Retina (tissue), 1 donor: ENCODE data around the gene DLK2.
"Not testable (repeated sequence)": the region's sequence is repeated elsewhere in the genome, so short reads cannot be mapped to it uniquely, and the experiment has no call there.

ENCODE experiments used
- DNase-seq: peaks from one replicate; pipeline ENCODE4 v3.0.0-alpha.2; 2016

DLK2 gene

DNA sequence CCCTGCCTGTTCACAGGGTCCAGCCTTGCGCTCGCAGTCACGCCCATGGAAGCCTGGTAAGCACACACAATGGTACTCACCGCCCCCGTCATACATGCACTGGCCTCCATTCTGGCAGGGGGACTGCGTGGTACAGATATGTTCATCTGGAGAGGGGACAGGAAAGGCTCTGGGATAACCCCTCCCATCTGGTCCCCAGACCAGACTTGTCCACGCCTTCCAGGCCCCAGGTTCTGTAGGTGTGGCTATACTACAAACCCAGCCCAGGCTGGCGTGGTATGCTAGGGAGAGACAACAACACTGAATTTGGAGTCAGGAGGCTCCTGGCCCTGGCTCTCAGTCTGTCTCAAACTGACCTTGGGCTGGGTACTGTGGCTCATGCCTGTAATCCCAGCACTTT is 3.4 kb downstream of the DLK2 start:
- DNase-seq: no peak

DNA sequence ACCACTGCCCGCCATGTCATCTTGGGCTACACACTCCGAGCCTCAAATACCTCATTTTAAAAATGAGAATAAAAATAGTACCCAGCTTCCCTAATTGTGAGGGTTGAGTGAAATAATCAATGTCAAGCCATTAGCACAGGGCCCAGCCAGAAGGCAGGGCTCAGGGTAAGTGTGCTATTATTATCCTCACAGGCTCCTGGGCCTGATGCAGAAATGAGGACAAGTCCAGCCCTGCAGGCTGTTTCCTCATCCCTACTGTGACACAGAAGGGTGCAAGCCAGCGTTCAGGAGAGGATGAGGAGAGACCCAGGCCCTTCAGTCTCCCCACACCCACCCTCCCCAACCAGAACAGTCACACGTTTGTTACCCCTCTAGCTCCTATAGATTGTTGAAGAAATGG is 4.0 kb downstream of the DLK2 start:
- no peak for DNase-seq

DNA sequence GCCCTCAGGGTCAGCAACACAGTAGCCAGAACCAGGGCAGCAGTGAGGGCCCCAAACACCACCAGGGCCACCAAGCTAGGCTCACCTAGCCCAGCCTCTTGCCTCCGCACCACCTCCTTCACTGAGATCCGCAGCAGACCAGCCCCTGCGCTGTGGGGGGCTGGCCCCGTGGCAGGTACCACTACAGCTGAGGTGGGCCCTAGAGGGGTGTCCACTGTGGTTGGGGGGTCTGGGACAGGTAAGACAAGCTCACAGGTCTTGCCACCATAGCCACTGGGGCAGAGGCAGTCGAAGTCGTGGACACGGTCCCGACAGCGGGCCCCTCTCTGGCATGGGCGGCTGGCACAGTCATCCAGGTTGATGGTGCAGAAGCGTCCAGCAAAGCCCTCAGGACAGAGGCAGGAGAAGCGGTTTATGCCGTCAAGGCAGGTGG is 4.6 kb downstream of the DLK2 start:
- DNase-seq: no peak

DNA sequence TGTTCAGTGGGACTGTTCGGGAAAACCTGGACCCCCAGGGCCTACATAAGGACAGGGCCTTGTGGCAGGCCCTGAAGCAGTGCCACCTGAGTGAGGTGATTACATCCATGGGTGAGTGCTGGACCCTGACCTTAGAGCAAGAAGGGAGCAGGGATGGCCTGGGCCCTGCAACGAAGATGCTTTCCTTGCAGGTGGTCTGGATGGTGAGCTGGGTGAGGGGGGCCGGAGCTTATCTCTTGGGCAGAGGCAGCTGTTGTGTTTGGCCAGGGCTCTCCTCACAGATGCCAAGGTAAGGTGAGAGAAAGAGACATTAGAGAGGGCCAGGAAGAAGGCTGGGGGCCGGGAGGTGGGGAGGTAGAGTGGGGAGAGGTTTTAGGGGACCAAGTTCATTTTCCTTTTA is 6.4 kb downstream of the DLK2 start:
- no peak for DNase-seq

DNA sequence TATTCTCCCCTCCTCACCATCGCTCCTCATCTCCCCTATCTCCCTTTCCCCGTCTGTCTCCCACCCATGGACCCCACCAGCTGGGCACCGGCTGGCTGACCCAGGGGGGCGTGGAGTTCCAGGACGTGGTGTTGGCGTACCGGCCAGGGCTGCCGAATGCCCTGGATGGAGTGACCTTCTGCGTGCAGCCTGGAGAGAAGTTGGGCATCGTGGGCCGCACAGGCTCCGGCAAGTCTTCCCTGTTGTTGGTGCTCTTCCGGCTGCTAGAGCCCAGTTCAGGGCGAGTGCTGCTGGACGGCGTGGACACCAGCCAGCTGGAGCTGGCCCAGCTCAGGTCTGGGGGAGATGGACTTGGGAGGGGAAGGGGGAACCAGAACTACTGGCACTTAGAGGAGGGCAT is 7.7 kb downstream of the DLK2 start:
- DNase-seq: no peak

DNA sequence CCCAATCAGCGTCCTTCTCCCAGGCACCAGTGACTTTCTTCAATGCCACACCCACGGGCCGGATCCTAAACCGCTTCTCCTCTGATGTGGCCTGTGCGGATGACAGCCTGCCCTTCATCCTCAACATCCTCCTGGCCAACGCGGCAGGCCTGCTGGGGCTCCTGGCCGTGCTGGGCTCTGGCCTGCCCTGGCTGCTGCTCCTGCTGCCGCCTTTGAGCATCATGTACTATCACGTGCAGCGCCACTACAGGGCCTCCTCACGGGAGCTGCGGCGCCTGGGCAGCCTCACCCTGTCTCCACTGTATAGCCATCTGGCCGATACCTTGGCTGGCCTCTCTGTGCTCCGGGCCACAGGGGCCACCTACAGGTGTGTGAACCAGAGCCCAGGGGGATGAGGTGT is 9.8 kb downstream of the DLK2 start:
- no peak for DNase-seq

DNA sequence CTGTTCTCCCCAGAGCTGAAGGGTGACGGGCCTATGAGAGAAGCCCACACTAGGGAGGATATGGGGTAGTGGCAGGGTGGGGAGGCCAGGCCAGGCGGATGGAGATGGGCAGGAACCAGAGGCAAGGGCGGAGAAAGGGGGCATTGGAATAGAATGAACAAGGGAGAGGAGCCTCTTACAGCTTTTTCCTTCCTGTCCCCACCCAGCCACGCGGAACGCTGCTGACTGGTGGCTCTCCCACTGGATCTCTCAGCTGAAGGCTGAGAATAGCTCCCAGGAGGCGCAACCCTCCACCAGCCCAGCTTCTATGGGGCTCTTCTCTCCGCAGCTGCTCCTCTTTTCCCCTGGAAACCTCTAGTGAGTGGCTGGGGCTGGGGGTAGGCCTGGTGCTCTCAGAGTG is 10.8 kb downstream of the DLK2 start:
- no peak for DNase-seq

DNA sequence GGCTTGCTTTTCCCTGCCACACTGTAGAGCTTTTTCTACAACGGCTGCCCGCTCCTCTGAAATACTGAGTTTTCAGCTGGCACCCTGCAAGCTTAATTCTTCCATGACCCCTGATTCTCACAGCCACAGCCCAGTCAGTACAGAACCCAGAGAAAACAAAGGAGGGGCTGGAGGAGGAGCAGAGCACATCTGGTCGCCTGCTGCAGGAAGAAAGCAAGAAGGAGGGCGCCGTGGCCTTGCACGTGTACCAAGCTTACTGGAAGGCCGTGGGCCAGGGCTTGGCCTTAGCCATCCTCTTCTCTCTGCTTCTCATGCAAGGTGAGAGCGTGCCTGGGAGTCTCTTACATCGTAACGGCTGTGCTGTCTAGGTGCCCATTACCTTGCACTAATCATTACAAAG is 11.3 kb downstream of the DLK2 start:
- no peak for DNase-seq

DNA sequence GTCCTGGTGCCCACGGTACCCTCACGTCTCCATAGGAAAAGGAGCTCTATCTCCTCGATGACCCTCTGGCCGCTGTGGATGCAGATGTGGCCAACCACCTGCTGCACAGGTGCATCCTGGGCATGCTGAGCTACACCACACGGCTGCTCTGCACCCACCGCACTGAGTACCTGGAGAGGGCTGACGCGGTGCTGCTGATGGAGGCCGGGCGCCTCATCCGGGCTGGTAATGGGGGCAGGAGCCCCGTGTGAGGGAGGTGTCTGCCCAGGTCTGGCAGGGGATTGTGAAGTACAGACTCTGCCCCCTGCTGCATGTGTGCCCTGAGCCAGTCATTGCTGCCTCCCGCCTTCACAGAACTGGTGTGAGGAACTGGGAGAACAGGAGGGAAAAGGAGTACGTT is 12.4 kb downstream of the DLK2 start:
- DNase-seq: no peak

DNA sequence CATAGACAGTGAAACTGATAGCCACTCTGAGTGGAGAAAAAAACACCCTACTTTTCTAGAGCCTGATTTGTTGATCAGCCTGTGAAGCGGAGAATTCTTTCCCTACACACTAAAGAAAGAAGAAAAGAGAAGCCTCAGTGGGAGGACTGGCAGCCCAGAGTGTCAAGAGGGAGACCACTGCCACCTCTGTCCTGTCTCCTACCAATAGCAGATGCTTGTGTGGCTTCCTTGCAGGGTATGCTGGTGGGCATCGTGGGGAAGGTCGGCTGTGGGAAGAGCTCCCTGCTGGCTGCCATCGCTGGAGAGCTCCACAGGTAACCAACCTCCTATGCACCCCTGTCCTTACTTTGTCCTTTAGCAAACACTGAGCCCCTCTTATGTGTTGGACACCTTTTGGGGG is 17.6 kb downstream of the DLK2 start:
- DNase-seq: no peak

DNA sequence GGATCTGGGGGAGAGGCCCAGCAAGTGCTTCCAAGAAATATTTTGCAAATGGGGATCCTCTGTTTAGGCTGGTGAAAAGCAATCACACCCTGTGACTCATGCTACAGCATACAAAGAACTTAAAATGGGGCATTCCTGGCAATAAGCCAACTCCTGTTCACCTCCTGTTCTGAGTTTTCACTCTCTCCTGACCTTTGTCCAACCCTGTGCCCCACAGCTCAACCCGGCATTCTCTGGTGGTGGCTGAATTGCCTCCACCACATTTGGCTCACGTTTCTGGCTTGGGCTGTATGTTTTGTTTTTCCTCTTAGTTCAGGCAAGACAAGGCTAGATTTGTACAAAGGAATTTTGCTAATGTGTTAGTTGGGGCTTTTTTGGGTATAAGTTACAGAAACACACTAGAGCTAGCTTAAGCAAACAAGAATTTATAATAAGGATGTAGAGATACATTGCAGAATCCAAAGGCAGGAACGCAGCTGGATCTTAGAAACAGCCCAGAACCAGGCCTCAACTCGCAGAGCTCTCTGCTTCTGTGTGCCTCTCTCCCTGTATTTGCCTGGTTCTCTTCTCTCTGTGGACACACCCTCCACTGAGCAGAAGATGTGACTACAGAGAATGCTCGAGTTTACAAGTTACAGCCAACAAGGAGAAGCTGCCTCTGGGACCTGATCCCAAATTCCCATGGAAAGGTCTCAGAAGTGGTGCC is 18.6 kb downstream of the DLK2 start:
- DNase-seq: no peak

DNA sequence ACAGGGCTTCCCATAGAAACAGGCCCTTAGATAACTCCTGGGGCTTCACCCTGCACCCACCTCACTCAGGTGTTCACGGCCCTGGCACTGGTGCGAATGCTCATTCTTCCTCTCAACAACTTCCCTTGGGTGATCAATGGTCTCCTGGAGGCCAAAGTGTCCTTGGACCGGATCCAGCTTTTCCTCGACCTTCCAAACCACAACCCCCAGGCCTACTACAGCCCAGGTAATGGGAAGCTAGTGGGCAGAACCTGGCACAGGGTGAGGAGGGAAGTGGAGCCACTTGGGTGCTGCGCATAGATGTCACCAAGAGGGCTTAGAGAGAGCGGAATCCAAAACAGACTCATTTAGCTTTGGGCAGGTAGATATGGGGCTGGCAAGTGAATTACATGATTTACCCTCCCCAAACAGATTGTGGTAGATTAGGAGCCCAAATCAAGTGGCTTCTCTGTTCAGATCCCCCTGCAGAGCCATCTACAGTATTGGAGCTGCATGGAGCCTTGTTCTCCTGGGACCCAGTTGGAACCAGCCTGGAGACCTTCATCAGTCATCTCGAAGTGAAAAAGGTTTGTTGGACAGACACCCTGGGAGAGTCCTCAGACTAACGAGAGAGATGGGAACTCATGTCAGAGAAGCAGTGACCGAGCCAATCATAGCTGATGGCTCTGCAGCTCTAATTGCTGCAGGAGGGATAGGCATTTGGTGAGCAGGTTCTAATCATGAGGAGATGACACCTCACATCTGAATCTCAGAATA is 19.5 kb downstream of the DLK2 start:
- DNase-seq: no peak

DNA sequence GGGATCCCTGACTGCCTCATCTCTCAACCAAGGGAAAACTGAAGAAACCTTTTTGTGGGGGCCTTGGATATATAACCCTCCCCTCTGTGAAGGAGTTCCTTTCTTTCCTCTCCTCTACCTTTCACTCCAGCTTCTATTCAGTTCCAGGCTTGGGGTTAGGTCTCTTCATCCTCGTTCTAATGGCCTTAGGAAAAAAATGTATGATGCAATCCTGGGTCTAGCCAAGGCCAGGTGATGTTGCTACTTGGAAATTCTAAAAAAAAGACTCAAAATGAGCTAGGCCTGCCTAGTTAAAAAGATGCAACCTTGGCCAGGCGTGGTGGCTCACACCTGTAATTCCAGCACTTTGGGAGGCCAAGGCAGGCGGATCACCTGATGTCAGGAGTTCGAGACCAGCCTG is 20.4 kb downstream of the DLK2 start:
- DNase-seq: no peak

DNA sequence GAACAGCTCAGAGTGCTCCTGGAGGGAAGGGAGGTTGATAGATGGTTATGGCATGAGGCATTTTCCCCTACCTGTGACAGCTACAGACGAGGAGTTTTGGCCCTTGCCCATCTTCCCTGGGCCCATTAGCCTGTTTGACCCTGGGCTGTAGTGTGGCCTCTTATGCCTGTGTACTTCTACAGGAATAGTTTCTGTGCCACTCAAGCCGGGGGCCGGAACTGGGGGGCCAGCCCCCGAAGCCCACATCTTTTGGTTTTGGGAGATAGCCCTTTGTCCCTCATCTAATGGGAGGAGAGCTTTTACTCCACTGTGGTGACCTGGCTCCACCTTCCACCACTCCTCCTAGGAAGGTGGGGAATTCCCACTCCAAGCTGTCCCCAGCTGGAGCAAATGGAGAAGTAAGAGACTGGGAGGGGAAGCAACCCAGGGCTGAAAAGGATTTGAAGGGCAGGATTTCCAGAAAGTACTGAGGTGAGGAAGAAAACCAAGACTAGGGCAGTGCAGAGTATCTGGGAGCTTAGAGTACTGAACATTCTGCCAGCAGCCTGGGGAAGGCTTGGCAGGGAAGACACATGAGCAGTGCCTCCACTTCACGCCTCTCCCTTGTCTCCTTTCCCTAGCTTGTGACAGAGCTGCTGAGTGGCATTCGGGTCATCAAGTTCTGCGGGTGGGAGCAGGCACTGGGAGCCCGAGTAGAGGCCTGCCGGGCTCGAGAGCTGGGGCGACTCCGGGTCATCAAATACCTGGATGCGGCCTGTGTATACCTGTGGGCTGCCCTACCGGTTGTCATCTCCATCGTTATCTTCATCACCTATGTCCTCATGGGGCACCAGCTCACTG is 21.1 kb downstream of the DLK2 start:
- DNase-seq: no peak

DNA sequence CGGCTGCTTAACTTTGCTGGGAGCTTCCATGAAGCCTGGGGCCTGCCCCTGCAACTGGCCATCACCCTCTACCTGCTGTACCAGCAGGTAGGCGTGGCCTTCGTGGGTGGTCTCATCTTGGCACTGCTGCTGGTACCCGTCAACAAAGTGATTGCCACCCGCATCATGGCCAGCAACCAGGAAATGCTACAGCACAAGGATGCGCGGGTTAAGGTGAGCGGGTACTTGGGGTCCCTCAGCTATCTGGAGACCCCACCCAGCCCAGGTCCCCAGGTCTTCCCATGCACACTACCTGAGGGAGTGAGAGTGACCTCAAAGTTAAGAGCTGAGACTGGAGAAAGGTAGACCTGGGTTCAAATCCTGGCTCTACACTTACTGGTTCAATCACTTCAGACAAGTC is 22.2 kb downstream of the DLK2 start:
- no peak for DNase-seq

DNA sequence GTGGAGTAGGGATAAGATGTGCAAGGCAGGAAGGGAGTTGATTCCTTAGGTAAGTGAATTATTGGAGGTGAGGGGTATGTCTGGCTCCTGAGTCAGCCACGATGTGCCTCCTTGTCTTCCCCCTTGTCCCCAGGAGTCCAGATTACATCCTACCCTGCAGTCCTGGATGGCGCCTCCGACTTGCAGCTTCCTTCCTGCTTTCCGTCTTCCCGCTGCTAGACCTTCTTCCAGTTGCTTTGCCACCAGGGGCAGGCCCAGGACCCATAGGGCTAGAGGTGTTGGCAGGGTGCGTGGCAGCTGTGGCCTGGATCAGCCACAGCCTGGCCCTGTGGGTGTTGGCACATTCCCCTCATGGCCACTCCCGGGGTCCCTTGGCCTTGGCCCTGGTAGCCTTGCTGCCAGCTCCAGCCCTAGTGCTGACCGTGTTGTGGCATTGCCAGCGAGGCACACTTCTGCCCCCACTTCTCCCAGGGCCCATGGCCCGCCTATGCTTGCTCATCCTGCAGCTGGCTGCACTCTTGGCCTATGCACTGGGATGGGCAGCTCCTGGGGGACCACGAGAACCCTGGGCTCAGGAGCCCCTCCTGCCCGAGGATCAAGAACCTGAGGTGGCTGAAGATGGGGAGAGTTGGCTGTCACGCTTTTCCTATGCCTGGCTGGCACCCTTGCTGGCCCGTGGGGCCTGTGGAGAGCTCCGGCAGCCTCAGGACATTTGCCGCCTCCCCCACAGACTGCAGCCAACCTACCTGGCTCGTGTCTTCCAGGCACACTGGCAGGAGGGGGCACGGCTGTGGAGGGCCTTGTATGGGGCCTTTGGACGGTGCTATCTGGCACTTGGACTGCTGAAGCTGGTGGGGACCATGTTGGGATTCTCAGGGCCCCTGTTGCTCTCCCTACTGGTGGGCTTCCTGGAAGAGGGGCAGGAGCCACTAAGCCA is 23.1 kb downstream of the DLK2 start:
- DNase-seq: no peak

DNA sequence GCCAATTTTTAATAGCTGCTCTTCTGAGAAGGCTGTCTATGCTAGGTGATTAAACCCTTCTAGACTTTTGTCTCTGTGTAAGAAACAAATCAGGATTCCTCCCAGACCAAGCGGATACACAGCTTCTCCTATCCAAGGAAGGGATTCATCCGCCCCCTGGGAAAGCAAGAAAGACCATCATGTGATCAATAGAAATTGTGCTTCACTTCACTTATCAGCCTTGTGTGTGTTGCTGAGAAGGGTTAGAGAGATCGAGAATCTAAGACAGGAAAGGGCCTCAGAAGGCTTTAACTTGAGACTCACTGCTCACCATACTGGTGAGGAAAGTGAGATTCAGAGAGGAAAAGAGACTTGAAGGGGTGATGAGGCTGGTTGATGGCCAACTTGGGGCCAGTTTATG is 26.5 kb downstream of the DLK2 start:
- DNase-seq: no peak

DNA sequence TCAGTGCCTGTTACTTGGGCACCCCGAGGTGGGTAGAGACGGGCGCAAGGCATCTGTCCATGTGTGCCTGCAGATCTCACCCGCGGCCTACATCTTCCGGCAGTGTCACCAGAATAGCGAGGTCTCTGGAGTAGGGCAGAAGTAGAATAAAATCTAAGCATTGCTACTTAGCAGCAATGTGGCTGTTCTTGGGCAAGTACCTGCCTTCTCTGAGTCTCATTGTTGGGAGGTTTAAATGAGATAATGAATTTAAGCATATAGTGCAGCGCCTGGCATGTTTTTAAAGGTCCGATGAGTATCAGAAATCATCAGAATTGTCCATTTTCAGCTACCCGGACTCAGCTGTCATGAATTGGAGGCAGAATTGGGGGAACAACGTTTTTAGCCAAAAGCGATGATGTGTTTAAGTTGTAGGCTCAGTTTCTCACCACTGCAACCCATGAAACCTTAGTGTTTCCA is 27.2 kb downstream of the DLK2 start:
- no peak for DNase-seq

DNA sequence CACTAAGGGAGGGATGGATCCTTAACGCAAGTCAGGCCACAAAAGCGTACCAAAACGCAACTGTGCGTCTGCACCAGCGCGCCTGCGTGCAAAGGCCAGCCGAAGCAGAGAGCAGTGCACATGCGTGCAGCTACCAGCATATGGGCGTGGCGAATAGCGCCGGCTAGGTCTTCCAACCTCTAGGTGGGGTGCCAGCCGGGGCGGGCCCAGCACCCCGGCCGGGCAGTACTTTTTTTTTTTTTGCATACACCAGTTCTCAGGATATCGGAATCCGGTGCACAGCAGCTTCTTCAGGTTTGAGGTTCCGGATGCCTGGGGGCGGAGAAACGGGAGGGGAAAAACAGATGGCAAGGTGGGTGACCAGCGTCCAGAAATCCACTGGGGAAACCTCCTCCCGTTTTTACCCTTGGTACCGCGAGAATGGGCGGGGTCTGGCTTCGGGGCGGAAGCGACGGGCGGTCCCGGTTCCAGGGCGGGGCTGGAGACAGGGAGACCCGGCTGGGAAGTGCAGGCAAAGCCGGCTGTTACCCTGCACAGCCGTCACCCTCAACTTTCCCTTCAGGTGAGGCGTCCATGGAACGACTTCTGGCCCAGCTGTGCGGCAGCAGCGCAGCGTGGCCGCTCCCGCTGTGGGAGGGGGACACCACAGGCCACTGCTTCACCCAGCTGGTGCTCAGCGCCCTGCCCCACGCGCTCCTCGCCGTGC is 27.8 kb downstream of the DLK2 start, which contains the start of gene ABCC10:
Gene ABCC10, plus strand, starts transcription at position 136 of the 706 bp plus-strand sequence. Its CDS starts 438 bp downstream, at position 574.
- DNase-seq: peak; percentile 97

DNA sequence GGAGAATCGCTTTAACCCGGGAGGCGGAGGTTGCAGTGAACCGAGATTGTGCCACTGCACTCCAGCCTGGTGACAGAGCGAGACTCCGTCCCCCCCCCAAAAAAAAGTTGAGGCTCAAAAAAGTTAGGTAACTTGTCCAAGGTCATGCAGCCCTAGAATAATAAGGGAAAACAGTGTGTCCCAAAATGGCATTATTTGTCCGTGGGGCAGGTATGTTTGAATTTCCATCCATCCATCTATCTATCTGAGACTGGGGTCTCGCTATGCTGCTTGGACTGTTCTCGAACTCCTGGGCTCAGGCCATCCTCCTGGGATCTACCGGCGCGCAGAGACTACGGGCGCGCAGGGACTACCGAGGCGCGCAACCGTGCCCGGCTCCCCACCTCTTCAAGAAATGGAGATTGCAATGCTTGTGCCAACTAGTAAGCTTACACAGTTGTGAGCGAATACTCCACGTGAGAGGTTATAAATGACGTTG is 28.4 kb downstream of the DLK2 start:
- no peak for DNase-seq

DNA sequence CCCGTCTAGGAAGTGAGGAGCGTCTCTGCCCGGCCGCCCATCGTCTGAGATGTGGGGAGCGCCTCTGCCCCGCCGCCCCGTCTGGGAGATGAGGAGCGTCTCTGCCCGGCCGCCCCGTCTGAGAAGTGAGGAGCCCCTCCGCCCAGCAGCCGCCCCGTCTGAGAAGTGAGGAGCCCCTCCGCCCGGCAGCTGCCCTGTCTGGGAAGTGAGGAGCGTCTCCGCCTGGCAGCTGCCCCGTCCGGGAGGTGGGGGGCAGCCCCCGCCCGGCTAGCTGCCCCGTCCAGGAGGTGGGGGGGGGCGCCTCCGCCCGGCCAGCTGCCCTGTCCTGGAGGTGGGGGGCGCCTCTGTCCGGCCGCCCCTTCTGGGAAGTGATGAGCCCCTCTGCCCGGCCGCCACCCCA is 30.3 kb downstream of the DLK2 start:
- DNase-seq: not testable (repeated sequence)

DNA sequence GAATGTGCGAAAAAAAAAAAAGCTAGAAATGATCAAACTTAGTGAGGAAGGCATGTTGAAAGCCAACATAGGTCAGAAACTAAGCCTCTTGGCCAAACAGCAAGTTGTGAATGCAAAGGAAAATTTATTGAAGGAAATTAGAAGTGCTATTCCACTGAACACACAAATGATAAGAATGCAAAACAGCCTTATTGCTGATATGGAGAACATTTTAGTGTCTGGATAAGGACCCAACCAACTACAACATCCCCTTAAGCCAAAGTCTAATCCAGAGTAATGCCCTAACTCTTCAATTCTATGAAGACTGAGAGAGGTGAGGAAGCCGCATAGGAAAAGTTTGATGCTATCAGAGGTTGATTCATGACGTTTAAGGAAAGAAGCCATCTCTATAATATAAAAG is 33.5 kb downstream of the DLK2 start:
- no peak for DNase-seq
